ENCODE data around the gene OVOL3.
A peak's percentile ranks its signal among the peaks of the same experiment; 100 is the strongest.

The OVOL3 gene

GRCh38 chr19:36136964-36137686 lies 26.2 kb downstream of the OVOL3 start:
- peak; percentile 74 for DNase-seq

GRCh38 chr19:36139120-36139472 lies 28.2 kb downstream of the OVOL3 start:
- no peak for DNase-seq

GRCh38 chr19:36139473-36140303 lies 28.7 kb downstream of the OVOL3 start, which contains the start of gene CAPNS1:
Gene CAPNS1, plus strand, starts transcription at chr19:36140066. Its CDS starts 946 bp downstream, at chr19:36141012.
- DNase-seq: peak; percentile 89

- DNase-seq: peak; percentile 57
Observed at GRCh38 chr19:36140304-36141038, 29.5 kb downstream of the OVOL3 start.

- DNase-seq: peak; percentile 57
Observed at GRCh38 chr19:36141039-36141927, 30.3 kb downstream of the OVOL3 start.

GRCh38 chr19:36142046-36142445 lies 31.1 kb downstream of the OVOL3 start:
- DNase-seq: no peak

- no peak for DNase-seq
Observed at GRCh38 chr19:36142496-36142895, 31.6 kb downstream of the OVOL3 start.

GRCh38 chr19:36144624-36145023 lies 33.7 kb downstream of the OVOL3 start:
- DNase-seq: no peak

- DNase-seq: no peak
Observed at GRCh38 chr19:36149673-36150406, 38.9 kb downstream of the OVOL3 start.

- DNase-seq: no peak
Observed at GRCh38 chr19:36150586-36150985, 39.6 kb downstream of the OVOL3 start.

- DNase-seq: no peak
Observed at GRCh38 chr19:36151144-36152018, 40.4 kb downstream of the OVOL3 start.

GRCh38 chr19:36152019-36152351 lies 41.0 kb downstream of the OVOL3 start:
- DNase-seq: no peak

- no peak for DNase-seq
Observed at GRCh38 chr19:36152352-36153091, 41.6 kb downstream of the OVOL3 start, which contains the start of gene COX7A1. Gene COX7A1, minus strand, starts transcription at chr19:36152447. Its CDS starts 40 bp downstream, at chr19:36152407.

- no peak for DNase-seq
Observed at GRCh38 chr19:36153126-36153525, 42.2 kb downstream of the OVOL3 start.

GRCh38 chr19:36160821-36161596 lies 50.1 kb downstream of the OVOL3 start:
- no peak for DNase-seq
